Stimulated activated CD8-positive, alpha-beta memory T cell treated with anti-CD3 and anti-CD28 coated beads, Interleukin-7, amount 100 ng/mL, for 4 hours (primary cell): Measurements from ENCODE around the gene TCF7.

Experiments used
- DNase-seq, 2 donors: peaks; one replicate each; pipeline ENCODE4 v3.0.0-alpha.2; 2020; ENCODE audit warnings: low read depth in 2 of 2

Gene TCF7

GRCh38 chr5:134113363-134113889, 1.1 kb upstream of the TCF7 start:
- no peak for DNase-seq

- DNase-seq, result peak; percentile 78 to 86
Measured at GRCh38 chr5:134114886-134115805, 665 bp downstream of the TCF7 start.

GRCh38 chr5:134115806-134116175, 1.3 kb downstream of the TCF7 start:
- no peak for DNase-seq

GRCh38 chr5:134116286-134116685, 1.8 kb downstream of the TCF7 start:
- DNase-seq, result no peak

- no peak for DNase-seq
Measured at GRCh38 chr5:134116789-134117761, 2.6 kb downstream of the TCF7 start.

GRCh38 chr5:134118212-134118835, 3.8 kb downstream of the TCF7 start:
- no peak for DNase-seq

- no peak for DNase-seq
Measured at GRCh38 chr5:134119720-134120119, 5.2 kb downstream of the TCF7 start.

- no peak for DNase-seq
Measured at GRCh38 chr5:134120386-134121138, 6.1 kb downstream of the TCF7 start.

- DNase-seq, result peak; percentile 36 to 48
Measured at GRCh38 chr5:134122530-134122929, 8.0 kb downstream of the TCF7 start.

- DNase-seq, result no peak
Measured at GRCh38 chr5:134123360-134123759, 8.9 kb downstream of the TCF7 start.

- no peak for DNase-seq
Measured at GRCh38 chr5:134124289-134125038, 10.0 kb downstream of the TCF7 start.

- no peak for DNase-seq
Measured at GRCh38 chr5:134125039-134126015, 10.8 kb downstream of the TCF7 start.

- peak; percentile 39 to 42 for DNase-seq
Measured at GRCh38 chr5:134127376-134127861, 12.9 kb downstream of the TCF7 start.

- DNase-seq, result no peak
Measured at GRCh38 chr5:134127988-134128647, 13.6 kb downstream of the TCF7 start.

- DNase-seq, result no peak
Measured at GRCh38 chr5:134128648-134128995, 14.1 kb downstream of the TCF7 start.

- no peak for DNase-seq
Measured at GRCh38 chr5:134129411-134130238, 15.1 kb downstream of the TCF7 start.

GRCh38 chr5:134130239-134130945, 15.9 kb downstream of the TCF7 start:
- DNase-seq, result no peak
